Myometrial cell (primary cell): ENCODE results near the gene ARRDC2. TPM values are rescaled to one million over a fixed set of nuclear protein-coding genes. Genes with fewer than 3 reads are reported as not detected.

Source experiments
- total RNA-seq: library from RNA; depleted of rRNA; stranded (reverse); fragments of >200 nt; gene quantifications from 2 replicates; pipeline ENCODE4 v1.2.3, GENCODE V29; 2015

ARRDC2 gene
- total RNA-seq, result 8.3 and 14.7 TPM in 2 replicates

DNA sequence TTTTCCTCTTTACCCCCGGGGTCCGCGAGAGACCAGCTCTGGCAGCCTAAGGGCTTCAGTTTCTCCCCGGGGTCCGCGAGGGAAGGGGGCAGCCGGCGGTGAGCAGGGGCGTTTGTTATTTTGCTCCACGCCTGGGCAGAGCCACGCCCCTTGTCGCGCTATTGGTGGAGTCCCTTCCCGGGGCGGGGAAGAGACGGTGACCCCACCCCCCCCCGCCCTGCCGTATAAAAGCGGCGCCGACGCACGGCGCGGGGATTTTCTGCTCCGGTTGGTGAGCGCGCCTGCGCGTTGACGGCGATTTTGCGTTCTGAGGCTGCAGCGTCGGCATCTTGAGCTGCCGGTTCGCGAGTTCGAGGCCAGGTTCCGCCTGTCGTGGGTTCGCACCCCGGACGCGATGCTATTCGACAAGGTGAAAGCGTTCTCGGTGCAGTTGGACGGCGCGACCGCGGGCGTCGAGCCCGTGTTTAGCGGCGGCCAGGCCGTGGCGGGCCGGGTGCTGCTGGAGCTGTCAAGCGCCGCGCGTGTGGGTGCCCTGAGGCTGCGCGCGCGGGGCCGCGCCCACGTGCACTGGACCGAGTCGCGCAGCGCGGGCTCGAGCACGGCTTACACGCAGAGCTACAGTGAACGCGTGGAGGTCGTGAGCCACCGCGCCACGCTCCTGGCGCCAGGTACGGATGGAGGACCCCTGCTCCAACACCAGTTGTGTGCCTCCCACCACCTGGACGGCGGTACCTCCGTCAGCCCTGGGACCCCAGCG is at the start of gene ARRDC2:
TSS of gene ARRDC2 (plus strand) at position 254 of the 757 bp plus-strand sequence. CDS start at position 395, 141 bp downstream.

DNA sequence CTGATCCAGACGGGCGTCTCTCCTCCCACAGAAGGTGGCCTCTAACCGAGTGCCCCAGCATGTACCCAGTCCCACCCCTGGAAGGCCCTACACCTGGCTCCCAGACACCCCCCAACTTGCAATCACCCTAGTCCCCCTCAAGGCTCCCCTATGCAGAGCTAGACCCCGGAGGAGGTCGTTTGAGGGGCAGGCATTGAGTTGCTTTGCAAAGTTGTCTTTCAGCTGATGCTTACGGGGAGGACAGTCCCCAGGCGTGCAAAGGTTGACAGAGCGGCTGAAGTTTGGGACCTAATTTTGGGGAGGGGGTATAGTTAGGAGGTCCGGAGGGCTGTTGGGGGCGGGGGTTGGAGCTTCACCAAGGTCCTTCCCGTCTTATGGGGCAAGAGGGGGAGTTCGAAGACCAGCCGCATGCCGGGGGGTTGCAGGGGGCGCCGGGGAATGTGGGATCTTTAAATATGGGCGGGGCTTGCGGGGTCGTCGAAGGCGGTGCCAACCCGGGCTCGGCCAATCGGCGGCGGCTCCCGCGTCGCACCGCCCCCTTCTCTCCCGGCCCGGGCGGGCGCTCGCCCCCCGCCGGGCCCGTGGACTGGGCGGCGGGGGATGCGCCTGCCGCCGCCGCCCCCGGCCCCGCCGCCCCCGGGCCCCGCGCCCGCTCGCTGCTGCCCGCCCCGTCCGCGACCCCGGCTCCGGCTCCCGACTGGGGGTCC is 41.3 kb upstream of the ARRDC2 start, which contains the start of gene KCNN1:
TSS of gene KCNN1 (plus strand) at position 558 of the 707 bp plus-strand sequence. CDS start 6,782 bp downstream, outside the sequence.

Other genes with a start within 250 kb of the ARRDC2 start
- gene B3GNT3, start 213.0 kb upstream of the ARRDC2 start, total RNA-seq, result not detected in 2 replicates
- not detected in 2 replicates for gene INSL3, start 186.7 kb upstream of the ARRDC2 start, total RNA-seq
- 5.5 and 6.2 TPM in 2 replicates for gene JAK3, start 160.2 kb upstream of the ARRDC2 start, total RNA-seq
- gene RPL18A, start 148.3 kb upstream of the ARRDC2 start, total RNA-seq, result 1,276 and 1,475 TPM in 2 replicates
- not detected in 2 replicates for gene SLC5A5, start 136.2 kb upstream of the ARRDC2 start, total RNA-seq
- gene CCDC124, start 75.2 kb upstream of the ARRDC2 start, total RNA-seq, result 103 and 111 TPM in 2 replicates
- not detected in 2 replicates for gene KCNN1, start 41.1 kb upstream of the ARRDC2 start, total RNA-seq
- gene IL12RB1, start 78.8 kb downstream of the ARRDC2 start, total RNA-seq, result 0.18 TPM in 1 of 2 replicates, not detected in the other
- 4.3 and 7.2 TPM in 2 replicates for gene MAST3, start 89.6 kb downstream of the ARRDC2 start, total RNA-seq
- 13.8 and 19.1 TPM in 2 replicates for gene PIK3R2, start 145.0 kb downstream of the ARRDC2 start, total RNA-seq
- not detected in 2 replicates for gene IFI30, start 165.6 kb downstream of the ARRDC2 start, total RNA-seq
- gene MPV17L2, start 185.0 kb downstream of the ARRDC2 start, total RNA-seq, result 15.0 and 45.7 TPM in 2 replicates
- 0.18 and 1.4 TPM in 2 replicates for gene RAB3A, start 195.9 kb downstream of the ARRDC2 start, total RNA-seq
- not detected in 2 replicates for gene PDE4C, start 218.3 kb downstream of the ARRDC2 start, total RNA-seq